SJCRH30 (cell line): ENCODE results near the gene EXOSC10. TPM values are rescaled to one million over a fixed set of nuclear protein-coding genes. Genes with fewer than 3 reads are reported as not detected.
"Not testable (repeated sequence)": the region's sequence is repeated elsewhere in the genome, so short reads cannot be mapped to it uniquely, and the experiment has no call there.

ENCODE experiments used
- DNase-seq, 2 experiments: peaks; one replicate each; pipeline ENCODE4 v3.0.0-alpha.2; 2015 to 2020
- H3K27ac ChIP-seq: fragments of 250-450 bp; sonication (Bioruptor Pico); 2 replicates; pipeline ENCODE4 v1.5.1; 2020; ENCODE audit warnings: mild to moderate bottlenecking, moderate library complexity
- H3K27me3 ChIP-seq: fragments of 250-450 bp; sonication (Bioruptor Pico); 2 replicates; pipeline ENCODE4 v1.5.1; 2020; ENCODE audit warnings: mild to moderate bottlenecking, moderate library complexity
- H3K36me3 ChIP-seq: fragments of 250-450 bp; sonication (Bioruptor Pico); 2 replicates; pipeline ENCODE4 v1.5.1; 2020; ENCODE audit warnings: mild to moderate bottlenecking, moderate library complexity
- H3K4me1 ChIP-seq: fragments of 250-450 bp; sonication (Bioruptor Pico); 2 replicates; pipeline ENCODE4 v1.5.1; 2020; ENCODE audit warnings: mild to moderate bottlenecking, moderate library complexity
- H3K4me3 ChIP-seq: fragments of 250-450 bp; sonication (Bioruptor Pico); 2 replicates; pipeline ENCODE4 v1.5.1; 2020; ENCODE audit warnings: mild to moderate bottlenecking, moderate library complexity
- H3K9me3 ChIP-seq: fragments of 250-450 bp; sonication (Bioruptor Pico); replicated peaks from 2 replicates; pipeline ENCODE4 v1.5.1; 2020; ENCODE audit warnings: mild to moderate bottlenecking, moderate library complexity
- total RNA-seq: library from RNA; depleted of rRNA; stranded (reverse); fragments of >200 nt; shearing (Covaris generic); gene quantifications from 2 replicates; pipeline ENCODE4 v1.2.3, GENCODE V29; 2014

EXOSC10 gene
- total RNA-seq, 1 experiment from 2014 or later, result 97.5 TPM

- peak overlapping the region; percentile 51 for H3K27ac ChIP-seq
- no peak for DNase-seq
- peak overlapping the region; percentile 74 for H3K4me3 ChIP-seq
- H3K9me3 ChIP-seq, result no peaks in the 10 kb centered on the region
- H3K36me3 ChIP-seq, result peaks cover 19% of the 10 kb centered on the region
- no peaks in the 10 kb centered on the region for H3K4me1 ChIP-seq
- no peaks in the 10 kb centered on the region for H3K27me3 ChIP-seq
Measured at GRCh38 chr1:11059155-11059967, 40.3 kb downstream of the EXOSC10 start.

- H3K4me1 ChIP-seq, result no peaks in the 10 kb centered on the region
- H3K36me3 ChIP-seq, result peaks cover 19% of the 10 kb centered on the region
- no peak for DNase-seq
- H3K27me3 ChIP-seq, result no peaks in the 10 kb centered on the region
- H3K9me3 ChIP-seq, result no peaks in the 10 kb centered on the region
- H3K27ac ChIP-seq, result no peak overlapping the region
- H3K4me3 ChIP-seq, result peak overlapping the region; percentile 74
Measured at GRCh38 chr1:11058595-11059154, 41.0 kb downstream of the EXOSC10 start.

- Histone ChIP-seq H3K4me1 (no peaks in the 10 kb centered on the region), H3K4me3 (no peak overlapping the region), H3K36me3 (peaks cover 19% of the 10 kb centered on the region), H3K27me3 (no peaks in the 10 kb centered on the region), H3K9me3 (no peaks in the 10 kb centered on the region), H3K27ac (no peak overlapping the region)
- no peak for DNase-seq
Measured at GRCh38 chr1:11058026-11058425, 41.6 kb downstream of the EXOSC10 start.

- no peaks in the 10 kb centered on the region; the same call in 1 of the 2 replicates for H3K4me1 ChIP-seq
- H3K9me3 ChIP-seq, result no peaks in the 10 kb centered on the region
- DNase-seq, result no peak
- H3K27me3 ChIP-seq, result no peaks in the 10 kb centered on the region
- H3K27ac ChIP-seq, result no peak overlapping the region
- H3K36me3 ChIP-seq, result peaks cover 19% of the 10 kb centered on the region
- no peak overlapping the region for H3K4me3 ChIP-seq
Measured at GRCh38 chr1:11057477-11057876, 42.2 kb downstream of the EXOSC10 start.

GRCh38 chr1:11056504-11056903 lies 43.2 kb downstream of the EXOSC10 start:
- no peak overlapping the region for H3K4me3 ChIP-seq
- H3K27ac ChIP-seq, result no peak overlapping the region
- peaks cover 19% of the 10 kb centered on the region for H3K36me3 ChIP-seq
- DNase-seq, result no peak
- H3K27me3 ChIP-seq, result no peaks in the 10 kb centered on the region
- H3K4me1 ChIP-seq, result peaks cover 9% of the 10 kb centered on the region
- no peaks in the 10 kb centered on the region for H3K9me3 ChIP-seq

- H3K36me3 ChIP-seq, result peaks cover 19% of the 10 kb centered on the region
- no peaks in the 10 kb centered on the region for H3K27me3 ChIP-seq
- no peak for DNase-seq
- H3K4me1 ChIP-seq, result peaks cover 13% of the 10 kb centered on the region
- no peak overlapping the region for H3K27ac ChIP-seq
- H3K4me3 ChIP-seq, result no peak overlapping the region
- no peaks in the 10 kb centered on the region for H3K9me3 ChIP-seq
Measured at GRCh38 chr1:11055676-11056075, 44.0 kb downstream of the EXOSC10 start.

GRCh38 chr1:11054666-11055065 lies 45.0 kb downstream of the EXOSC10 start:
- H3K27me3 ChIP-seq, result no peaks in the 10 kb centered on the region
- H3K36me3 ChIP-seq, result peaks cover 19% of the 10 kb centered on the region
- H3K9me3 ChIP-seq, result no peaks in the 10 kb centered on the region
- no peak overlapping the region for H3K27ac ChIP-seq
- DNase-seq, result no peak
- no peak overlapping the region for H3K4me3 ChIP-seq
- peaks cover 13% of the 10 kb centered on the region for H3K4me1 ChIP-seq

GRCh38 chr1:11054181-11054580 lies 45.5 kb downstream of the EXOSC10 start:
- no peak for DNase-seq

GRCh38 chr1:11053758-11054137 lies 45.9 kb downstream of the EXOSC10 start:
- Histone ChIP-seq H3K27ac (no peak overlapping the region), H3K27me3 (no peaks in the 10 kb centered on the region), H3K9me3 (no peaks in the 10 kb centered on the region), H3K4me1 (peaks cover 13% of the 10 kb centered on the region), H3K36me3 (peaks cover 19% of the 10 kb centered on the region), H3K4me3 (no peak overlapping the region)
- peak; percentile 63 to 65 for DNase-seq

More at GRCh38 chr1:11054181-11054580, 45.5 kb downstream of the EXOSC10 start:
- Histone ChIP-seq H3K4me3 (no peak overlapping the region), H3K36me3 (peaks cover 19% of the 10 kb centered on the region), H3K27ac (no peak overlapping the region), H3K9me3 (no peaks in the 10 kb centered on the region), H3K27me3 (no peaks in the 10 kb centered on the region), H3K4me1 (peaks cover 13% of the 10 kb centered on the region)

- no peak overlapping the region for H3K27ac ChIP-seq
- H3K27me3 ChIP-seq, result no peaks in the 10 kb centered on the region
- no peak overlapping the region for H3K4me3 ChIP-seq
Measured at GRCh38 chr1:11052839-11053757, 46.6 kb downstream of the EXOSC10 start.

GRCh38 chr1:11051781-11052511 lies 47.7 kb downstream of the EXOSC10 start:
- no peaks in the 10 kb centered on the region for H3K27me3 ChIP-seq
- peak in 1 of 2 experiments; percentile 51 for DNase-seq
- H3K9me3 ChIP-seq, result no peaks in the 10 kb centered on the region
- H3K4me3 ChIP-seq, result no peak overlapping the region
- H3K27ac ChIP-seq, result no peak overlapping the region
- H3K4me1 ChIP-seq, result peaks cover 13% of the 10 kb centered on the region
- peaks cover 10% of the 10 kb centered on the region for H3K36me3 ChIP-seq

More at GRCh38 chr1:11052839-11053757, 46.6 kb downstream of the EXOSC10 start:
- H3K4me1 ChIP-seq, result peaks cover 13% of the 10 kb centered on the region
- no peak for DNase-seq
- peaks cover 17% of the 10 kb centered on the region for H3K36me3 ChIP-seq
- H3K9me3 ChIP-seq, result no peaks in the 10 kb centered on the region

GRCh38 chr1:11051121-11051520 lies 48.5 kb downstream of the EXOSC10 start:
- H3K27me3 ChIP-seq, DNase-seq: not testable (repeated sequence)

GRCh38 chr1:11046625-11047365 lies 52.9 kb downstream of the EXOSC10 start, which contains the start of gene MASP2:
Gene MASP2 (minus strand): TSS chr1:11047239. CDS start chr1:11047207, 32 bp downstream.
- Histone ChIP-seq H3K9me3 (no peaks in the 10 kb centered on the region), H3K27ac (no peak within 1 kb of the TSS), H3K4me1 (peaks cover 18% of the 10 kb centered on the region), H3K36me3 (no peaks in the 10 kb centered on the region), H3K27me3 (no peaks in the 10 kb centered on the region), H3K4me3 (no peak within 1 kb of the TSS)
- no peak for DNase-seq

More at GRCh38 chr1:11051121-11051520, 48.5 kb downstream of the EXOSC10 start:
- not testable (repeated sequence) for H3K27ac ChIP-seq, H3K36me3 ChIP-seq, H3K4me3 ChIP-seq, H3K9me3 ChIP-seq
- peaks cover 18% of the 10 kb centered on the region for H3K4me1 ChIP-seq

- peaks cover 12% of the 10 kb centered on the region for H3K4me1 ChIP-seq
- H3K27me3 ChIP-seq, result no peaks in the 10 kb centered on the region
- H3K27ac ChIP-seq, result no peak overlapping the region
- DNase-seq, result peak; percentile 85 to 89
- no peaks in the 10 kb centered on the region for H3K36me3 ChIP-seq
- H3K4me3 ChIP-seq, result no peak overlapping the region
- no peaks in the 10 kb centered on the region for H3K9me3 ChIP-seq
Measured at GRCh38 chr1:11046270-11046566, 53.5 kb downstream of the EXOSC10 start.
